ENCODE results near the gene LMF1. TPM values are rescaled to one million over a fixed set of nuclear protein-coding genes. Genes with fewer than 3 reads are reported as not detected.

LMF1 gene
- total and polyA plus RNA-seq, 9 of the 15 experiments (the other 6 are each of a cell fraction or from before 2014, with no cell fraction given), result 0.11 to 1.6 (median 0.55) TPM; not detected in 1

- Histone ChIP-seq H3K9me1 (ENCODE audit: control insufficient read depth, insufficient read depth, low read length) (no peaks in the 10 kb centered on the region), H3K4me1 (replicated peaks in 1 of 2; ENCODE audit: control insufficient read depth in 2 of 2, insufficient read depth in 2 of 2, low read length in 2 of 2) (peaks cover 0 to 35% of the 10 kb centered on the region in 2 experiments; a peak in 2 of 5 replicates), H3K4me3 (no peak overlapping the region), H3K36me3 (ENCODE audit: control insufficient read depth, insufficient read depth, low read length) (no peaks in the 10 kb centered on the region), H4K20me1 (replicated peaks; ENCODE audit: control insufficient read depth, insufficient read depth, low read length) (peaks cover 4% of the 10 kb centered on the region), H2AFZ (ENCODE audit: low read depth, low read length) (no peak overlapping the region), H3K9me3 (replicated peaks; ENCODE audit: control insufficient read depth, insufficient read depth, low read depth, low read length) (no peaks in the 10 kb centered on the region), H3K27me3 (ENCODE audit: control insufficient read depth in 2 of 2, insufficient read depth in 2 of 2, low read length in 2 of 2) (peaks cover 31 to 60% of the 10 kb centered on the region in 2 experiments; a peak in 4 of 5 replicates), H3K79me2 (ENCODE audit: control insufficient read depth, insufficient read depth, low read length) (no peaks in the 10 kb centered on the region), H3K4me2 (ENCODE audit: insufficient read depth, low read length) (no peak overlapping the region), H3K9ac (ENCODE audit: insufficient read depth in 1 of 2, low read depth in 2 of 2, low read length in 2 of 2) (no peak overlapping the region), H3K27ac (ENCODE audit: extremely low read depth, low read depth, low read length) (no peak overlapping the region)
- TF ChIP-seq ZNF24 (IDR thresholded peaks at IDR 0.05) (peak; percentile 32; the same call in 1 of the 2 replicates), ZNF140 (CRISPR knock-in tag; IDR thresholded peaks at IDR 0.05) (no peak)
- ChIA-PET POLR2A (interaction anchor here (1.5 kb wide), 1 partner anchor 12 kb away, joined by 4 read pairs; no protein-coding TSS in a partner anchor), CTCF (ENCODE audit: low intra/inter-chr PET ratio) (no interaction called here)
- no peak for FAIRE-seq
- intact Hi-C loops (cut with micrococcal nuclease) (no loop called here), in situ Hi-C loops (cut with MboI) (no loop called here)
- no peak for DNase-seq (ENCODE audit: extremely low read depth in 1 of 4, low spot score in 3 of 4)
- 3% methylated on average over 3 of the region's 3 CpGs for WGBS (ENCODE audit: insufficient coverage, low coverage, missing lambda C conversion rate)
- no TSS peak for BruUV-seq (replicated peaks)
- no peak for ATAC-seq
These were observed 24.3 kb upstream of the LMF1 start for GRCh38 chr16:995087-995486.

- ChIA-PET CTCF (ENCODE audit: low intra/inter-chr PET ratio) (no interaction called here), POLR2A (no interaction called here)
- H3K4me2 ChIP-seq (ENCODE audit: insufficient read depth, low read length), result no peak overlapping the region
- in situ Hi-C loops (cut with MboI) (no loop called here), intact Hi-C loops (cut with micrococcal nuclease) (no loop called here)
- H3K9me1 ChIP-seq (ENCODE audit: control insufficient read depth, insufficient read depth, low read length), result no peaks in the 10 kb centered on the region
- no peak overlapping the region for H3K9ac ChIP-seq (ENCODE audit: insufficient read depth in 1 of 2, low read depth in 2 of 2, low read length in 2 of 2)
- H4K20me1 ChIP-seq (replicated peaks; ENCODE audit: control insufficient read depth, insufficient read depth, low read length), result peaks cover 7% of the 10 kb centered on the region
- peaks cover 24 to 60% of the 10 kb centered on the region in 2 experiments; a peak in 3 of 5 replicates for H3K27me3 ChIP-seq (ENCODE audit: control insufficient read depth in 2 of 2, insufficient read depth in 2 of 2, low read length in 2 of 2)
- H3K9me3 ChIP-seq (replicated peaks; ENCODE audit: control insufficient read depth, insufficient read depth, low read depth, low read length), result no peaks in the 10 kb centered on the region
- DNase-seq (ENCODE audit: extremely low read depth in 1 of 4, low spot score in 3 of 4) (no peak), FAIRE-seq (no peak), ATAC-seq (no peak)
- no peak for TF ChIP-seq E4F1 (CRISPR knock-in tag; IDR thresholded peaks at IDR 0.05; ENCODE audit: borderline replicate concordance)
- TF ChIP-seq LCOR (CRISPR knock-in tag; IDR thresholded peaks at IDR 0.05), result no peak
- peak; percentile 70 for TF ChIP-seq EGR1 (conservative IDR thresholded peaks at IDR 0.05)
- no peak for TF ChIP-seq HSF4 (CRISPR knock-in tag; IDR thresholded peaks at IDR 0.05; ENCODE audit: borderline replicate concordance)
- no peak for TF ChIP-seq CREB5 (CRISPR knock-in tag; IDR thresholded peaks at IDR 0.05)
- WGBS (ENCODE audit: insufficient coverage, low coverage, missing lambda C conversion rate), result 0% methylated on average over 1 of the region's 3 CpGs
- peaks cover 0 to 44% of the 10 kb centered on the region in 2 experiments; a peak in 2 of 5 replicates for H3K4me1 ChIP-seq (replicated peaks in 1 of 2; ENCODE audit: control insufficient read depth in 2 of 2, insufficient read depth in 2 of 2, low read length in 2 of 2)
- H3K79me2 ChIP-seq (ENCODE audit: control insufficient read depth, insufficient read depth, low read length), result no peaks in the 10 kb centered on the region
- BruUV-seq (replicated peaks), result no TSS peak
- H3K4me3 ChIP-seq, result no peak overlapping the region
- no peak overlapping the region for H2AFZ ChIP-seq (ENCODE audit: low read depth, low read length)
- no peaks in the 10 kb centered on the region for H3K36me3 ChIP-seq (ENCODE audit: control insufficient read depth, insufficient read depth, low read length)
- no peak overlapping the region for H3K27ac ChIP-seq (ENCODE audit: extremely low read depth, low read depth, low read length)
These were observed 22.9 kb upstream of the LMF1 start for GRCh38 chr16:993731-994130.

Data from K562 (cell line).